BLaER1 treated with 17β-estradiol and CSF1 and Interleukin-3, amounts not matched to agents 10 nM and 100 nM (cell line): Measurements from ENCODE around the gene HSF2.
A peak's percentile ranks its signal among the peaks of the same experiment; 100 is the strongest.

Experiments
- H3K27ac ChIP-seq, 11 experiments: shearing (Covaris generic); formaldehyde crosslinking; 2 replicates each; pipeline ENCODE4 v1.8.1; 2022
- H3K27me3 ChIP-seq, 11 experiments: shearing (Covaris generic); formaldehyde crosslinking; 2 replicates each; pipeline ENCODE4 v1.8.1; 2022
- H3K36me3 ChIP-seq, 11 experiments: shearing (Covaris generic); formaldehyde crosslinking; 2 replicates each; pipeline ENCODE4 v1.8.1; 2022
- H3K4me1 ChIP-seq, 10 experiments: shearing (Covaris generic); formaldehyde crosslinking; 2 replicates each; pipeline ENCODE4 v1.8.1; 2022
- H3K4me2 ChIP-seq, 11 experiments: shearing (Covaris generic); formaldehyde crosslinking; 2 replicates each; pipeline ENCODE4 v1.8.1; 2022
- H3K4me3 ChIP-seq, 10 experiments: shearing (Covaris generic); formaldehyde crosslinking; 2 replicates each; pipeline ENCODE4 v1.8.1; 2022
- H3K9ac ChIP-seq, 11 experiments: shearing (Covaris generic); formaldehyde crosslinking; 2 replicates each; pipeline ENCODE4 v1.8.1; 2022
- H3K9me3 ChIP-seq, 11 experiments: shearing (Covaris generic); formaldehyde crosslinking; replicated peaks in 1 of 11; 2 replicates each; pipeline ENCODE4 v1.8.1; 2022
- H4K20me1 ChIP-seq, 11 experiments: shearing (Covaris generic); formaldehyde crosslinking; 2 replicates each; pipeline ENCODE4 v1.8.1; 2022
- Cebpa-rat ChIP-seq, 11 experiments: shearing (Covaris generic); IDR thresholded peaks; 2 replicates each; pipeline ENCODE4 v1.8.1; 2022

HSF2 gene

DNA sequence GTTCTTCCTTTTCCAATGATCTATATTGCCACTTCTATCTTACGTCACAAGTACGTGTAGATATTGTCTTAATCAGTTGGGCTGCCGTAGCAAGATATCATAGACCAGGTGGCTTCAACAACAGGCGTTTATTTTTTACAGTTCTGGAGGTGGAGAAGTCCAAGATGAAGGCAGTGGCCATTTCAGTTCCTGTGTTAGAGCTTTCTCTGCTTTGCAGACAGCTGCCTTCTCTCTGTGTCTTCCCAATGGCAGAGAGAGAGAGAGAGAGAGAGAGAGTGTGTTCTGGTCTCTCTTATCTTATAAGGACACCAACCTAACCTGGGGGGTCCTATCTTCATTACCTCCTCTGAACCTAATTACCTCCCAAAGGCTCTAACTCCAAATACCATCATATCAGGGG lies 8.3 kb downstream of the HSF2 start:
- Histone ChIP-seq H3K9ac (no peak overlapping the region), H3K4me1 (peaks cover 0 to 37% (median 14%) of the 10 kb centered on the region in 10 experiments; a peak in 14 of 20 replicates), H3K27me3 (no peaks in the 10 kb centered on the region), H3K4me3 (no peak overlapping the region), H3K9me3 (peaks cover 0 to 50% (median 26%) of the 10 kb centered on the region in 11 experiments; a peak in 18 of 22 replicates), H4K20me1 (peaks cover 0 to 32% (median 0%) of the 10 kb centered on the region in 11 experiments; a peak in 7 of 22 replicates), H3K27ac (no peak overlapping the region), H3K36me3 (peaks cover 5 to 63% (median 42%) of the 10 kb centered on the region in 11 experiments; a peak in 20 of 22 replicates), H3K4me2 (no peak overlapping the region; a peak in 1 of 22 replicates)
- TF ChIP-seq Cebpa-rat (IDR thresholded peaks at IDR 0.05), result no peak

DNA sequence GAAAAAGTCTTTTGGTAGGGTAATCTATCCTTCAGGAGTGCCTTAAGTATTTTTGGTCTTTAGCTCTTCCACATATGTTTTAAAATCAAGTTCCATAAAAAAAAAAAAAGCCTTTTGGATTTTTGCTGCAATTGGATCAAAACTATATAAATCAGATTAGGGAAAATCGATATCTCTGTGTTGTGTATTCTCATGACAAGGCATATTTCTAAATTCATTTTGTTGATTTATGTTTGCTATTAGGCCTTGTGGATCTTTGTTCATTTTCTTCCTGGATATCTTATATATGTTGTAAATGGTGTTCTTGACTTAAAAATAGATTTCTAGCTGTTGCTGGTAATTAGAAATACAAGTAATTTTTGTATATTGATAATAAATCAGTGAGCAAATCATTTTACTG lies 8.8 kb downstream of the HSF2 start:
- Histone ChIP-seq H3K9me3 (peaks cover 0 to 50% (median 26%) of the 10 kb centered on the region in 11 experiments; a peak in 18 of 22 replicates), H3K27ac (no peak overlapping the region), H3K36me3 (peaks cover 10 to 63% (median 47%) of the 10 kb centered on the region in 11 experiments; a peak in 21 of 22 replicates), H4K20me1 (peaks cover 0 to 27% (median 0%) of the 10 kb centered on the region in 11 experiments; a peak in 7 of 22 replicates), H3K4me1 (peaks cover 0 to 38% (median 14%) of the 10 kb centered on the region in 10 experiments; a peak in 14 of 20 replicates), H3K9ac (no peak overlapping the region), H3K27me3 (no peaks in the 10 kb centered on the region), H3K4me2 (peak overlapping the region in 9 of 11 experiments; percentile 3 to 50 (median 33); a peak in 9 of 22 replicates), H3K4me3 (no peak overlapping the region)
- no peak for TF ChIP-seq Cebpa-rat (IDR thresholded peaks at IDR 0.05)

DNA sequence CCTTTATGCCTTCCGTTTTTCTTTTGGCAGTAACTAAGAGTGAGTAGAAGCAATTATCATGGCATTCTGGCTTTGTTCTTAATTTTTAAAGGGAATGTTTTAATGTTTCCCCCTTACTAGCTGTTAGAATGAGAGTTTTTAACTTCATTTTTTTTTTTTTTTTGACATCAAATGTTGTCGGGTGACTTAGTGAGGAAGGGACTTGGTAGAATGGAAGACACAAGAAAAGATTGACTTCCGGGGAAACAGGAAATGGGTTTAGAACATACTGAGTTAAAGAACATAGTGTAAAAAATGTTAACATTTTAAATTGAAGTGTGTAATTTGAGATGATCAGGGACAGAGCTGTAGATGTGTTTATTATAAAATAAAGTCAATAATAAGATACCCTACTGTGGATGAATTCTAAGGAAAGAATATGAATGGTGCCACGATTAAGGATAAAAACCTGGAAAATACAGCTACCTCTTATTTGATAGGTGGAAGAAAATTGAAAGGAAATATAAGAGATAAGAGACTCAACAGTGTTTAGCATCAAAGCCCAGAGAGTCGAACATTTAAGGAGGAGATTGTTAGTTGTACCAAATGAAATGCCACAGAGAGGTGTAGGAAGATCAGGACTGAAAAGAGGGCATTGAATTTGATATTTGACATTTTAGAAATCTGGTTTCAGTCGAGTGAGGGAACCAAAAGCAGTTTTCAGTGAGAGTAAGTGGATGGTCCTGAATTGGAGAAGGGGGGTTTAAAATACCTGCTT lies 9.4 kb downstream of the HSF2 start:
- TF ChIP-seq Cebpa-rat (IDR thresholded peaks at IDR 0.05), result no peak
- peaks cover 0 to 48% (median 26%) of the 10 kb centered on the region in 11 experiments; a peak in 18 of 22 replicates for H3K9me3 ChIP-seq
- H3K4me2 ChIP-seq, result peak overlapping the region in 9 of 11 experiments; percentile 3 to 50 (median 33); a peak in 11 of 22 replicates
- peaks cover 17 to 64% (median 50%) of the 10 kb centered on the region in 11 experiments; a peak in 21 of 22 replicates for H3K36me3 ChIP-seq
- H3K9ac ChIP-seq, result no peak overlapping the region
- H4K20me1 ChIP-seq, result peaks cover 0 to 25% (median 0%) of the 10 kb centered on the region in 11 experiments; a peak in 6 of 22 replicates
- no peak overlapping the region for H3K4me3 ChIP-seq
- H3K27ac ChIP-seq, result 0 out of 22 replicates have a peak overlapping the region, but pooled peaks of 1 of the 11 experiments have one; percentile 12
- H3K4me1 ChIP-seq, result peaks cover 0 to 38% (median 14%) of the 10 kb centered on the region in 10 experiments; a peak in 14 of 20 replicates
- H3K27me3 ChIP-seq, result no peaks in the 10 kb centered on the region

DNA sequence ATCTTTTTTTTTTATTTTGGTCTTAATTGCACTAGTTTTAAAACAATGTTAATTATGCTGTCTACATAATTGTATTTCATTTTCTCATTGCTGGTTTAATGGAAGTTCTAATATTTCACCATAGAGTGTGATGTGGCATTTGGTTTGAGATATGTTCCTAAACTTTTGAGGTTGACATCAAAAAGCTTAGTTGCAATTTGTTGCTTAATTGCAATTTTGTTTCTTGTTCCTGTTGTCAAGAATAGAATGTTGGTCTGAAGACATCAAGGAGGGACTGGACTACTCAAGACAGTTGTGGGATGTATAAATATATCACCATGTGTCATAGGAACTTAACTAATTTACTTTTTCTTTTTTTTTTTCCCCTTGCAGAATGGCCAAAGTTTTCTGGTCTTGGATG lies 12.5 kb downstream of the HSF2 start:
- H3K4me3 ChIP-seq, result no peak overlapping the region
- H3K4me1 ChIP-seq, result peaks cover 0 to 29% (median 7%) of the 10 kb centered on the region in 10 experiments; a peak in 13 of 20 replicates
- peaks cover 24 to 65% (median 53%) of the 10 kb centered on the region in 11 experiments; a peak in 21 of 22 replicates for H3K36me3 ChIP-seq
- peaks cover 0 to 20% (median 12%) of the 10 kb centered on the region in 11 experiments; a peak in 18 of 22 replicates for H3K9me3 ChIP-seq
- H3K9ac ChIP-seq, result no peak overlapping the region
- H4K20me1 ChIP-seq, result peaks cover 0 to 13% (median 0%) of the 10 kb centered on the region in 11 experiments; a peak in 4 of 22 replicates
- peak overlapping the region in 5 of 11 experiments; percentile 14 to 64 (median 33); a peak in 6 of 22 replicates for H3K4me2 ChIP-seq
- no peaks in the 10 kb centered on the region for H3K27me3 ChIP-seq
- no peak for TF ChIP-seq Cebpa-rat (IDR thresholded peaks at IDR 0.05)
- H3K27ac ChIP-seq, result peak overlapping the region in 2 of 11 experiments; percentile 9 to 32; a peak in 4 of 22 replicates

DNA sequence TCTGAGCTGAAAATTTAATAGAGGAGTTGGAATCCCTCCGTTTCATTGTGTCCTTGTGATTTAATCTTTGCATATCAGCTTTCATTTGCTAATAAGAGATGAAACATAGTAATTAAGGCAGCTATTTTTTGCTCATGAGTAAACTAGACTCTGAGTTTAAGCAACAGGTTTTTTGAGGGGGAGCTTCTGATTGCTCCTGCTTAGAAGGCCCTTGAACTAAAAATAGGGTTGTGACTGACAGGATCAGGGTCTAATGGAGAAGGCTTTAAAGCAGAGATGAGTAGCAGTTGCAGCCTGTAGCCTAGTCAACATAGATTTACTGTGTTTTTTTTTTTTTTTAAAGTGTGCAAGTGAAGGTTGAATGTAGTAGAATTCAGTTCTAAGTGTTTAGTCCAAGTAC lies 17.4 kb downstream of the HSF2 start:
- Histone ChIP-seq H3K4me3 (no peak overlapping the region), H3K27me3 (no peaks in the 10 kb centered on the region), H3K9me3 (no peaks in the 10 kb centered on the region), H3K27ac (no peak overlapping the region), H3K4me2 (no peak overlapping the region), H3K9ac (no peak overlapping the region), H3K36me3 (peaks cover 60 to 99% (median 91%) of the 10 kb centered on the region in 11 experiments; a peak in 21 of 22 replicates), H4K20me1 (peaks cover 0 to 6% (median 0%) of the 10 kb centered on the region in 11 experiments; a peak in 2 of 22 replicates), H3K4me1 (peaks cover 0 to 10% (median 0%) of the 10 kb centered on the region in 10 experiments; a peak in 7 of 20 replicates)
- TF ChIP-seq Cebpa-rat (IDR thresholded peaks at IDR 0.05), result no peak

DNA sequence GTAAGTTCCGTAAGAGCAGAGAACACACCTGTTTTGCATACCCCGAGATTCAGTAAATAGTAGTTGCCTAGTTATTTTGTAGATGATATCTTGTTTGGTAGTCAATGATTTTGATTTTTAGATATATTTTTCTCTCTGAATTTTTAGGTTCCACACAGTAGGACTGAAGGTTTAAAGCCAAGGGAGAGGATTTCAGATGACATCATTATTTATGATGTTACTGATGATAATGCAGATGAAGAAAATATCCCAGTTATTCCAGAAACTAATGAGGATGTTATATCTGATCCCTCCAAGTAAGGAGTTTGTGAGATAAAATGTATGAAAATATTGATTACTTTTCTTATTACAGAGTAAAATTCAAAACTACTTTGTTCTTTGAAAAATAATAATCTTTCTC lies 22.6 kb downstream of the HSF2 start:
- no peak overlapping the region for H3K9ac ChIP-seq
- H3K9me3 ChIP-seq, result no peaks in the 10 kb centered on the region
- peaks cover 73 to 100% (median 97%) of the 10 kb centered on the region in 11 experiments; a peak in 21 of 22 replicates for H3K36me3 ChIP-seq
- peaks cover 0 to 8% (median 0%) of the 10 kb centered on the region in 10 experiments; a peak in 5 of 20 replicates for H3K4me1 ChIP-seq
- H3K4me3 ChIP-seq, result no peak overlapping the region
- H3K27ac ChIP-seq, result no peak overlapping the region
- no peaks in the 10 kb centered on the region for H3K27me3 ChIP-seq
- no peak overlapping the region for H3K4me2 ChIP-seq
- TF ChIP-seq Cebpa-rat (IDR thresholded peaks at IDR 0.05), result no peak
- no peaks in the 10 kb centered on the region for H4K20me1 ChIP-seq

DNA sequence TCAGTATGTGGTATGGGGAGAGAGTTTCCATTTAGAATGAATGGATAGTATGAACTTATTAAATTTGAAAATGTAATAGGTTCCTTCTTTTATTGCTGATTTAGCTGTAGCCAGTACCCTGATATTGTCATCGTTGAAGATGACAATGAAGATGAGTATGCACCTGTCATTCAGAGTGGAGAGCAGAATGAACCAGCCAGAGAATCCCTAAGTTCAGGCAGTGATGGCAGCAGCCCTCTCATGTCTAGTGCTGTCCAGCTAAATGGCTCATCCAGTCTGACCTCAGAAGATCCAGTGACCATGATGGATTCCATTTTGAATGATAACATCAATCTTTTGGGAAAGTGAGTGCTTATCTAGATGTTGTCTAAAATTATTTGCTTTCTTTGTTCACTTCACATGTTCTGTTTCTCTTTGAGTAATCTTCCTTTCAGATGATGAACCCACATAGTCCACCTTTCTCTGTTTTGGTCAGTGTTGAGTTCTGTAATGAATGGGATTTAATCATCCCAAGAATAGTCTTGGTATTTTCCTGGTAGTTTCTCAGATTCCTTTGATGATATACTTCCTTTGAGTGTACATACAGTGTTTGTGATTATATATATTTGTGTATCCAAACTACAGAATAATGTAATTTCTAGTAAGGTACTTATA lies 23.3 kb downstream of the HSF2 start:
- H3K27me3 ChIP-seq, result no peaks in the 10 kb centered on the region
- no peak overlapping the region for H3K9ac ChIP-seq
- H3K9me3 ChIP-seq, result no peaks in the 10 kb centered on the region
- TF ChIP-seq Cebpa-rat (IDR thresholded peaks at IDR 0.05), result no peak
- no peak overlapping the region for H3K27ac ChIP-seq
- no peaks in the 10 kb centered on the region for H4K20me1 ChIP-seq
- H3K4me2 ChIP-seq, result no peak overlapping the region
- H3K36me3 ChIP-seq, result peaks cover 68 to 100% (median 99%) of the 10 kb centered on the region in 11 experiments; a peak in 21 of 22 replicates
- H3K4me3 ChIP-seq, result no peak overlapping the region
- H3K4me1 ChIP-seq, result peaks cover 0 to 15% (median 0%) of the 10 kb centered on the region in 10 experiments; a peak in 5 of 20 replicates

DNA sequence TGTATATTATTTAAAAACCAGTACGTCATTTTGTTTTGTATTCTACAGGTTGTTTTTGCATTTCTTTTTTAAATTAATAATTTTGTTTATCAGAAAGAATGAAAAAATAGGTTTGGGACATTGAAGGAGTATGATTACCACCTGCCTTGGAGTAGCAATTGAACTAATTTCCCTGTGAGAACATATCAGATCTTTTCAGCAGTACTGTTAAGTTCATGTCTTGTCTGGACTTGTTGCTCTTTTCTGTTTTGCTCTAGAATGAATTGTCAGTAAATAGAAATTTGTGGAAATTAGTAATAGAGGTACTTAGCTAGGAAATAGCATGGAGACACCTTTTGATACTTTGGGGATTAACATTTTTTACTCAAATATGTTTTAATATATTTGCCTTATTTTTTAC lies 24.3 kb downstream of the HSF2 start:
- Histone ChIP-seq H3K36me3 (peaks cover 60 to 100% (median 94%) of the 10 kb centered on the region in 11 experiments; a peak in 21 of 22 replicates), H3K4me2 (no peak overlapping the region), H3K9ac (no peak overlapping the region), H4K20me1 (no peaks in the 10 kb centered on the region), H3K27ac (no peak overlapping the region), H3K4me3 (no peak overlapping the region), H3K9me3 (no peaks in the 10 kb centered on the region), H3K27me3 (no peaks in the 10 kb centered on the region), H3K4me1 (peaks cover 0 to 25% (median 0%) of the 10 kb centered on the region in 10 experiments; a peak in 5 of 20 replicates)
- TF ChIP-seq Cebpa-rat (IDR thresholded peaks at IDR 0.05), result no peak
